Gastroesophageal sphincter (tissue), 4 donors: ENCODE results near the gene TAL2. TPM values are rescaled to one million over a fixed set of nuclear protein-coding genes. Genes with fewer than 3 reads are reported as not detected.

ENCODE experiments used
- ATAC-seq: fragments of 150-250 bp; one replicate; pipeline ENCODE4 v1.9.1; 2016; ENCODE audit warnings: mild to moderate bottlenecking, moderate library complexity
- H3K27ac ChIP-seq, 4 donors: fragments of 200-600 bp; sonication (generic) in 3 of 4; 1 replicate in 3 of 4; 2 replicates in 1 of 4; pipeline ENCODE4 v1.5.1; 2016 to 2019
- H3K27me3 ChIP-seq: fragments of 200-600 bp; sonication (generic); one replicate; pipeline ENCODE4 v1.5.1; 2019
- H3K36me3 ChIP-seq, 2 donors: fragments of 200-600 bp; sonication (generic); one replicate each; pipeline ENCODE4 v1.5.1; 2019; ENCODE audit warnings: control low read depth in 1 of 2
- H3K4me1 ChIP-seq, 3 donors: fragments of 200-600 bp; sonication (generic); 1 replicate in 2 of 3; 2 replicates in 1 of 3; pipeline ENCODE4 v1.5.1; 2016 to 2019; ENCODE audit warnings: control low read depth in 2 of 3
- H3K4me3 ChIP-seq, 2 donors: fragments of 200-600 bp; sonication (generic); one replicate each; pipeline ENCODE4 v1.5.1; 2019; ENCODE audit warnings: mild to moderate bottlenecking in 1 of 2, moderate library complexity in 1 of 2
- H3K9me3 ChIP-seq, 3 donors: fragments of 200-600 bp; sonication (generic); one replicate each; pipeline ENCODE4 v1.5.1; 2017 to 2019; ENCODE audit warnings: control low read depth in 2 of 3
- CTCF ChIP-seq, 4 experiments: fragments of 200-600 bp in 2 of 4; fragments of 450-650 bp in 2 of 4; sonication (generic) in 1 of 4; IDR thresholded peaks; one replicate each; pipeline ENCODE4 v1.5.1; 2017 to 2019; ENCODE audit warnings: antibody characterized with exemption in 4 of 4, mild to moderate bottlenecking in 2 of 4, moderate library complexity in 2 of 4
- EP300 ChIP-seq: sonication (generic); formaldehyde crosslinking; IDR thresholded peaks from one replicate; pipeline ENCODE4 v1.6.1; 2017; ENCODE audit warnings: antibody characterized with exemption, mild to moderate bottlenecking
- POLR2A ChIP-seq, 2 donors: fragments of 450-650 bp; IDR thresholded peaks; one replicate each; pipeline ENCODE4 v1.6.1; 2017; ENCODE audit warnings: antibody characterized with exemption in 2 of 2, mild to moderate bottlenecking in 2 of 2, moderate library complexity in 1 of 2
- POLR2AphosphoS5 ChIP-seq: sonication (generic); formaldehyde crosslinking; IDR thresholded peaks from one replicate; pipeline ENCODE4 v1.6.1; 2017; ENCODE audit warnings: antibody characterized with exemption
- WGBS, 2 donors: methylation state at CpG; one replicate each; pipeline ENCODE4 v1.1.5; 2018; ENCODE audit warnings: low coverage in 1 of 2; 5-methylcytosine and 5-hydroxymethylcytosine counted together
- total RNA-seq, 4 donors: library from RNA; depleted of rRNA; stranded (reverse); fragments of >200 nt; gene quantifications; one replicate each; pipeline ENCODE4 v1.1.0, GENCODE V29; 2016

Gene TAL2
- total RNA-seq, 4 donors from 2014 or later, result not detected

- Histone ChIP-seq H3K27ac (no peak overlapping the region), H3K27me3 (peaks cover 11% of the 10 kb centered on the region), H3K9me3 (no peaks in the 10 kb centered on the region), H3K4me3 (no peak overlapping the region), H3K36me3 (no peaks in the 10 kb centered on the region), H3K4me1 (no peaks in the 10 kb centered on the region)
- WGBS, 2 donors, result 73 to 100% methylated on average over 1 to 3 of the region's 3 CpGs
- no peak for ATAC-seq
- TF ChIP-seq POLR2AphosphoS5 (no peak), EP300 (no peak), CTCF (IDR thresholded peaks at IDR 0.05) (no peak), POLR2A (IDR thresholded peaks at IDR 0.05) (no peak)
These were observed 11.7 kb downstream of the TAL2 start for GRCh38 chr9:105673850-105674387.

DNA sequence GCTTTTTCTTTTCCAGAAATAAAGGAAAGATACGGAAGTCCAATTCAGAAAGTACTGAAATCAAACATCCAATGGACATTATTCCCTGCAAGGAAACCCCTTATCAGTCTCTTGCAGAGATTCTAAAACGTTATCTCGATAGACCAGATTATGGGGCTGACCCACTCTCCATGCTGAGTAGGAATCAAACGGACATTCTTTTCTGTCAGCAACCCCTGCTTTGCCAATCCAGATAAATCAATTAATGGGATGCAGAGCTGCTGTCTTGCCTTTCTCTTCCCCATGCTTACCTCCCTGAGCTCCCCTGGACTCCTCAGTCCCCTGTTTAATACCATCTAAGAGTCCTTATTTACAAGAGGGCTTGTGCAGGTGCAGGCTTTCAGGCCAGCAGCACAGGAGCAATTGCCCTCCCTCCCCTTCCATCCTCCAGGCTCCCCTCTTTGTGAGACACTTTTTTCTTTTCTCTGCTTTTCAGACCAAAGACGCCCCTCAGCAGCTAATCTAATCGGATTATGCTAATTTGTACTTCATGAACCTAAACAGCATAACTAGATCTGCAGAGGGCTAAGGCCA lies 14.2 kb downstream of the TAL2 start:
- Histone ChIP-seq H3K27ac (no peak overlapping the region), H3K4me3 (no peak overlapping the region), H3K9me3 (no peaks in the 10 kb centered on the region), H3K4me1 (no peaks in the 10 kb centered on the region), H3K36me3 (no peaks in the 10 kb centered on the region), H3K27me3 (no peaks in the 10 kb centered on the region)
- no peak for ATAC-seq
- TF ChIP-seq POLR2A (IDR thresholded peaks at IDR 0.05), result no peak
- TF ChIP-seq CTCF (IDR thresholded peaks at IDR 0.05), result no peak
- no peak for TF ChIP-seq EP300
- TF ChIP-seq POLR2AphosphoS5, result no peak
- 58 to 73% methylated on average over 4 of the region's 6 CpGs for WGBS, 2 donors

- WGBS, 2 donors, result 90% methylated on average over 1 of the region's 1 CpG; no CpG with 5 or more reads in 1 of the 2 donors
These were observed 15.9 kb downstream of the TAL2 start for GRCh38 chr9:105678163-105678562.

DNA sequence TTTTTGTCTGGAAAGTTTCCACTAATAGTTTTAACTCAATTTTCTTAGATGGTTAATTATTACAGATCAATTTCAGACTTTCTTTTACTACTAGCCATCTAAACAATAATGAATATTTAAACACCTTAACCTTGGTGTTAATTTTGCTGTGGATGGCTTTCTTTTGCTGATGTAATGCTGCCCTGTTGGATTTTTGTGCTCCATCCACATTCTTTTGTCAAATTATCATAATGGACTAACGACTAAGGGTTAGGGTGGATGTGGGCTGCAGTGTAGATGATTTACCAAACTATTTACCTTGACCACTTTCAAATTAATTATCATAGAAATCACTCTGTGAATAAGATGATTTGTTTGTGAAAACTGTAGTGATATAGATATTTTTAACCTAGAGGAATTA lies 16.5 kb downstream of the TAL2 start:
- no peak for TF ChIP-seq EP300
- no peak for TF ChIP-seq POLR2AphosphoS5
- no peak for TF ChIP-seq POLR2A (IDR thresholded peaks at IDR 0.05)
- 50 to 53% methylated on average over 1 of the region's 1 CpG for WGBS, 2 donors

More at GRCh38 chr9:105678163-105678562, 15.9 kb downstream of the TAL2 start:
- Histone ChIP-seq H3K36me3 (no peaks in the 10 kb centered on the region), H3K4me3 (no peak overlapping the region), H3K27ac (no peak overlapping the region), H3K4me1 (no peaks in the 10 kb centered on the region), H3K27me3 (no peaks in the 10 kb centered on the region), H3K9me3 (no peaks in the 10 kb centered on the region)
- no peak for ATAC-seq
- TF ChIP-seq EP300 (no peak), POLR2AphosphoS5 (no peak), POLR2A (IDR thresholded peaks at IDR 0.05) (no peak), CTCF (IDR thresholded peaks at IDR 0.05) (no peak)

GRCh38 chr9:105679257-105680022 lies 17.2 kb downstream of the TAL2 start:
- TF ChIP-seq POLR2A (IDR thresholded peaks at IDR 0.05), result no peak
- TF ChIP-seq CTCF (IDR thresholded peaks at IDR 0.05), result no peak
- TF ChIP-seq EP300, result no peak
- no peak for TF ChIP-seq POLR2AphosphoS5
- Histone ChIP-seq H3K4me3 (no peak overlapping the region), H3K36me3 (no peaks in the 10 kb centered on the region), H3K9me3 (no peaks in the 10 kb centered on the region), H3K27ac (no peak overlapping the region), H3K27me3 (no peaks in the 10 kb centered on the region), H3K4me1 (no peaks in the 10 kb centered on the region)
- 29 to 59% methylated on average over 3 to 8 of the region's 8 CpGs for WGBS, 2 donors
- no peak for ATAC-seq

More for the DNA sequence above, 16.5 kb downstream of the TAL2 start:
- H3K4me1 ChIP-seq, result no peaks in the 10 kb centered on the region
- H3K9me3 ChIP-seq, result no peaks in the 10 kb centered on the region
- H3K27me3 ChIP-seq, result no peaks in the 10 kb centered on the region
- no peaks in the 10 kb centered on the region for H3K36me3 ChIP-seq
- ATAC-seq, result no peak
- no peak overlapping the region for H3K27ac ChIP-seq
- no peak overlapping the region for H3K4me3 ChIP-seq
